HepG2 (cell line): Measurements from ENCODE around the gene EPHA2. TPM values are rescaled to one million over a fixed set of nuclear protein-coding genes. Genes with fewer than 3 reads are reported as not detected.
A peak's percentile ranks its signal among the peaks of the same experiment; 100 is the strongest.

Source experiments
- ATAC-seq: fragments of 200-7000 bp; cut with Tn5 transposase; 3 replicates; pipeline ENCODE4 v1.9.1; 2020; ENCODE audit warnings: mild to moderate bottlenecking, moderate library complexity
- BruUV-seq: library from RNA; stranded (reverse); fragments of 400-500 nt; replicated peaks from 2 replicates; lab custom pipeline; 2021; lab: Mats Ljungman, UMichigan
- CTCF ChIA-PET: fragments of 300-600 bp; formaldehyde crosslinking; extraction: SDS; loops from one replicate; lab custom pipeline; 2021; ENCODE audit warnings: low total read pairs, inconsistent platforms, low intra/inter-chr PET ratio; lab: Yijun Ruan, JAX
- POLR2A ChIA-PET: fragments of 350-600 bp; sonication (Branson Sonifier 250); formaldehyde crosslinking; loops from one replicate; lab custom pipeline; 2020; ENCODE audit warnings: antibody characterized with exemption, inconsistent platforms; lab: Yijun Ruan, JAX
- DNase-seq: peaks from one replicate; pipeline ENCODE4 v3.0.0-alpha.2; 2015; ENCODE audit warnings: low spot score
- FAIRE-seq: peaks from 3 replicates; lab custom pipeline; 2011; peaks lifted over from hg19 to GRCh38; lab: Jason Lieb, UNC
- H2AFZ ChIP-seq: one replicate; pipeline ENCODE4 v1.6.1; 2011; ENCODE audit warnings: low read length, inconsistent platforms
- H3K27ac ChIP-seq: fragments of 300-600 bp; 3 replicates; pipeline ENCODE4 v1.8.0; 2011; ENCODE audit warnings: mixed run types, mild to moderate bottlenecking, mixed read lengths, low read length, inconsistent platforms; ENCODE audit not compliant: insufficient read depth; ENCODE audit errors: extremely low read length
- H3K27me3 ChIP-seq, 2 experiments: fragments of 200-600 bp in 1 of 2; 2 replicates in 1 of 2; 3 replicates in 1 of 2; pipeline versions ENCODE4 v1.6.0 to v1.8.0; 2011; ENCODE audit warnings: low read length in 2 of 2, mild to moderate bottlenecking in 2 of 2, moderate library complexity in 2 of 2, inconsistent platforms in 1 of 2; ENCODE audit not compliant: insufficient read depth in 2 of 2, control insufficient read depth in 1 of 2
- H3K36me3 ChIP-seq, 2 experiments: fragments of 200-600 bp in 1 of 2; replicated peaks in 1 of 2; 2 replicates in 1 of 2; 3 replicates in 1 of 2; pipeline versions ENCODE4 v1.5.1 to v1.8.0; 2011; ENCODE audit warnings: low read length in 2 of 2, inconsistent platforms in 1 of 2; ENCODE audit not compliant: insufficient read depth in 2 of 2, control insufficient read depth in 1 of 2
- H3K4me1 ChIP-seq: 2 replicates; pipeline ENCODE4 v1.5.1; 2012; ENCODE audit warnings: low read length, inconsistent platforms; ENCODE audit not compliant: insufficient read depth
- H3K4me2 ChIP-seq: 2 replicates; pipeline ENCODE4 v1.6.0; 2011; ENCODE audit warnings: low read depth, low read length, inconsistent platforms
- H3K4me3 ChIP-seq, 3 experiments: fragments of 200-600 bp in 1 of 3; sonication (generic), shearing (Covaris generic) in 1 of 3; replicated peaks in 1 of 3; 2 replicates each; pipeline ENCODE4 v1.5.1; 2011 to 2016; ENCODE audit warnings: low read length in 3 of 3, inconsistent platforms in 2 of 3, low read depth in 2 of 3, mild to moderate bottlenecking in 2 of 3, control low read depth in 1 of 3, mixed read lengths in 1 of 3; ENCODE audit not compliant: insufficient read depth in 1 of 3
- H3K79me2 ChIP-seq: one replicate; pipeline ENCODE4 v1.6.1; 2011; ENCODE audit warnings: low read length, inconsistent platforms; ENCODE audit not compliant: insufficient read depth
- H3K9ac ChIP-seq: 2 replicates; pipeline ENCODE4 v1.6.0; 2011; ENCODE audit warnings: mild to moderate bottlenecking, low read depth, low read length, inconsistent platforms; ENCODE audit not compliant: insufficient read depth
- H3K9me3 ChIP-seq: 2 replicates; pipeline ENCODE4 v1.5.1; 2012; ENCODE audit warnings: mild to moderate bottlenecking, low read length
- H4K20me1 ChIP-seq: 2 replicates; pipeline ENCODE4 v1.6.0; 2011; ENCODE audit warnings: inconsistent platforms, mild to moderate bottlenecking, low read length, moderate library complexity; ENCODE audit not compliant: insufficient read depth
- CENPX ChIP-seq: sonication (generic); formaldehyde crosslinking; IDR thresholded peaks from 2 replicates; pipeline ENCODE4 v1.9.0; 2021; ENCODE audit warnings: mild to moderate bottlenecking, missing genetic modification reagents, moderate library complexity
- EEA1 ChIP-seq: sonication (generic); formaldehyde crosslinking; IDR thresholded peaks from 2 replicates; pipeline ENCODE4 v1.5.1; 2020; ENCODE audit warnings: mild to moderate bottlenecking, missing genetic modification reagents, borderline replicate concordance
- HMGXB4 ChIP-seq, 2 experiments: sonication (generic) in 1 of 2; formaldehyde crosslinking in 1 of 2; IDR thresholded peaks; 2 replicates each; pipeline versions ENCODE4 v1.4.0 to v1.6.1; 2018 to 2020; ENCODE audit warnings: missing genetic modification reagents in 2 of 2, borderline replicate concordance in 1 of 2, low read depth in 1 of 2, mild to moderate bottlenecking in 1 of 2, missing biosample characterization in 1 of 2
- HNF1B ChIP-seq: sonication (generic); formaldehyde crosslinking; IDR thresholded peaks from 2 replicates; pipeline ENCODE4 v1.5.1; 2020; ENCODE audit warnings: mild to moderate bottlenecking, moderate library complexity, missing genetic modification reagents
- KLF12 ChIP-seq: sonication (generic); formaldehyde crosslinking; IDR thresholded peaks from 2 replicates; pipeline ENCODE4 v1.4.0; 2020; ENCODE audit warnings: missing genetic modification reagents, borderline replicate concordance
- MXD4 ChIP-seq: IDR thresholded peaks from 2 replicates; pipeline ENCODE4 v1.6.1; 2016; ENCODE audit warnings: mild to moderate bottlenecking, missing biosample characterization, missing genetic modification reagents
- PITX1 ChIP-seq: sonication (generic); formaldehyde crosslinking; IDR thresholded peaks from 2 replicates; pipeline ENCODE4 v1.5.1; 2020; ENCODE audit warnings: mild to moderate bottlenecking, missing genetic modification reagents
- POLR2A ChIP-seq, 2 experiments: IDR thresholded peaks; 2 replicates each; pipeline ENCODE4 v1.6.1; 2011; ENCODE audit warnings: low read depth in 2 of 2, low read length in 2 of 2, mild to moderate bottlenecking in 1 of 2, moderate library complexity in 1 of 2; ENCODE audit not compliant: insufficient read depth in 1 of 2
- SUZ12 ChIP-seq: fragments of 150-350 bp; IDR thresholded peaks from 2 replicates; pipeline ENCODE4 v1.6.1; 2014; ENCODE audit warnings: low read depth, low read length
- U2AF2 ChIP-seq: fragments of 200-400 bp; formaldehyde crosslinking; IDR thresholded peaks from 2 replicates; pipeline ENCODE4 v1.6.1; 2017; ENCODE audit warnings: low read depth, mild to moderate bottlenecking, low read length
- ZFP1 ChIP-seq: IDR thresholded peaks from 2 replicates; pipeline ENCODE4 v1.6.1; 2016
- ZKSCAN1 ChIP-seq: fragments of 150-350 bp; IDR thresholded peaks from 2 replicates; pipeline ENCODE4 v1.6.1; 2014; ENCODE audit warnings: low read length
- ZNF441 ChIP-seq: sonication (generic); formaldehyde crosslinking; IDR thresholded peaks from 2 replicates; pipeline ENCODE4 v1.7.0; 2021; ENCODE audit warnings: missing genetic modification reagents, borderline replicate concordance
- ZSCAN9 ChIP-seq: IDR thresholded peaks from 2 replicates; pipeline ENCODE4 v1.6.1; 2016; ENCODE audit warnings: borderline replicate concordance
- WGBS: methylation state at CpG from one replicate; pipeline ENCODE4 v1.1.6; 2017; ENCODE audit warnings: low lambda C conversion rate; 5-methylcytosine and 5-hydroxymethylcytosine counted together
- in situ Hi-C: cut with HindIII; loops from 2 replicates; pipeline ENCODE4 v1.10.0; 2017; ENCODE audit warnings: low pct_unique_long_range_greater_than_20kb; ENCODE audit not compliant: extremely low pct_ligation_motif_present
- intact Hi-C: fragments of 100-400 bp; cut with micrococcal nuclease; formaldehyde crosslinking; loops from one replicate; pipeline ENCODE4 v1.10.0; 2022; ENCODE audit not compliant: unreplicated experiment
- polyA plus RNA-seq, 8 experiments: library from polyadenylated mRNA; depleted of rRNA in 3 of 8; stranded (reverse) in 7 of 8; unstranded in 1 of 8; fragments of >200 nt; fragmentation: Illumina TruSeq in 4 of 8; extraction: Trizol in 4 of 8; gene quantifications; 2 replicates each; pipeline versions ENCODE4 v1.2.1 to v1.2.3, GENCODE V29; 2011 to 2016; ENCODE audit warnings: low read depth in 4 of 8, missing spikeins in 1 of 8, mixed read lengths in 1 of 8; ENCODE audit not compliant: insufficient read depth in 1 of 8
- total RNA-seq, 5 experiments: library from RNA; depleted of rRNA; stranded (reverse); fragments of >200 nt; fragmentation: Illumina TruSeq; extraction: Trizol; gene quantifications; 2 replicates each; pipeline ENCODE4 v1.2.3, GENCODE V29; 2016; ENCODE audit warnings: low read depth in 1 of 5
- TF ChIP-seq, protein P1 (sequence below): sonication (generic); formaldehyde crosslinking; IDR thresholded peaks from 2 replicates; pipeline ENCODE4 v1.4.0; 2020; ENCODE audit warnings: missing genetic modification reagents; ENCODE audit errors: not compliant biosample characterization
- TF ChIP-seq, protein P2 (sequence below): IDR thresholded peaks from 2 replicates; pipeline ENCODE4 v1.6.1; 2012; ENCODE audit warnings: low read length, improper control_type of control experiment

The EPHA2 gene
- total and polyA plus RNA-seq, 2 of the 13 experiments (the other 11 are each of a cell fraction or from before 2014, with no cell fraction given), result 33.6 to 53.6 TPM

DNA sequence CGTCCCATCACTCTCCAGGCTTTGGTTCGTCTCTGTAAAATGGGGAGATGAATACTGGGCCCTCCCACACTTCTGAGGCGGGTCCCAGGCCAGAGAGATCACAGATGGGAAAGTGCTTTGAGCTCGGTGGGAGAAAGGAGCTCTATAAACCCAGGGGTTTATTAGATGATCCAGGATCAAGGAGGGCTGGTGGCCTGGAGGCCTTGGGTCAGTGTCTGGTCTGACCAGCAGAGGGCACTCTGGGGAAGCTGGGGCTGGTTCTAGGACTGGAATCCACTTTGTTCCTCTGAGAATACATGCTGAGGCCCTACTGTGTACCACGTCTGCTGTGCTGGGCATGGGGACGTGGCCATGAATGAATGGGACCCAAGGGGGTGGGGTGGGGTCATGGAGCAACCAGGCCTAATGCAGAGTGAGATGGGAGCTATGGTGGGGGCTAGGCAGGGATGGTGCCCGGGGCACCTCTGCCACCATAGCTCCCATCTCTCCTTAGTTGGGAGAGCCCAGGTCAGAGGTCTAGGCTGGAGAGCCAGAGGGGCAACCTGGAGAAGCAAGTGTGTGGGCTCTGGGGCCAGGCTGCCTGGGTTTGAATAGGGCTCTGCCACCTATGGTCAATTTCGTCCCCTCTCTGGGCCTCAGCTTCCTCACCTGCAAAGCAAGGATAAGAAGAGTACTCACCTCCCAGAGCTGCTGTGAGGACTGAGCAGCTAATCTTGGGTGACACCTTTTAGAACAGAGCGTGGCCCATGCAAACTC is 73.4 kb downstream of the EPHA2 start:
- Histone ChIP-seq H3K9ac (no peak overlapping the region), H3K4me3 (no peak overlapping the region), H3K27me3 (peaks cover 0 to 4% of the 10 kb centered on the region in 2 experiments; a peak in 1 of 5 replicates), H3K4me1 (peaks cover 58% of the 10 kb centered on the region), H3K79me2 (no peaks in the 10 kb centered on the region), H3K9me3 (no peaks in the 10 kb centered on the region), H3K4me2 (no peak overlapping the region), H4K20me1 (no peaks in the 10 kb centered on the region), H3K36me3 (no peaks in the 10 kb centered on the region), H2AFZ (no peak overlapping the region), H3K27ac (no peak overlapping the region)
- WGBS, result 38% methylated on average over 8 of the region's 9 CpGs
- POLR2A ChIA-PET, result interaction anchor here (0.7 to 1.7 kb wide), 5 partner anchors 62 to 104 kb away, joined by 3 to 6 read pairs (median 3); partner anchors contain the start of gene EPHA2
- intact Hi-C loops, result loop anchor here (2.0 kb wide), 1 partner anchor 30 kb away; no protein-coding TSS in a partner anchor
- in situ Hi-C loops, result loop anchor here (5.0 kb wide), 1 partner anchor 35 kb away; no protein-coding TSS in a partner anchor
- ATAC-seq (peak; percentile 54), FAIRE-seq (peak; percentile 78), DNase-seq (peak; percentile 53)
- no TSS peak for BruUV-seq
- CTCF ChIA-PET, result interaction anchor here (1.5 to 5.7 kb wide), 2 partner anchors 105 to 162 kb away, joined by 7 to 98 read pairs; no protein-coding TSS in a partner anchor
- TF ChIP-seq KLF12 (CRISPR knock-in tag) (no peak), POLR2A (IDR thresholded peaks at IDR 0.05; ENCODE audit: insufficient read depth in 1 of 2, low read depth in 2 of 2, low read length in 2 of 2) (no peak), EEA1 (no peak), HNF1B (no peak), CENPX (CRISPR knock-in tag) (no peak), ZKSCAN1 (peak; percentile 96), SUZ12 (no peak), HMGXB4 (CRISPR knock-in tag; IDR thresholded peaks at IDR 0.05; ENCODE audit: borderline replicate concordance in 1 of 2, low read depth in 1 of 2) (0 out of 4 replicates have a peak, but pooled peaks of 1 of the 2 experiments have one; percentile 23), U2AF2 (no peak), PITX1 (no peak), ZSCAN9 (CRISPR knock-in tag) (no peak), MXD4 (CRISPR knock-in tag) (no peak), ZFP1 (CRISPR knock-in tag) (no peak), ZNF441 (CRISPR knock-in tag) (no peak)
- TF ChIP-seq, protein P1, sequence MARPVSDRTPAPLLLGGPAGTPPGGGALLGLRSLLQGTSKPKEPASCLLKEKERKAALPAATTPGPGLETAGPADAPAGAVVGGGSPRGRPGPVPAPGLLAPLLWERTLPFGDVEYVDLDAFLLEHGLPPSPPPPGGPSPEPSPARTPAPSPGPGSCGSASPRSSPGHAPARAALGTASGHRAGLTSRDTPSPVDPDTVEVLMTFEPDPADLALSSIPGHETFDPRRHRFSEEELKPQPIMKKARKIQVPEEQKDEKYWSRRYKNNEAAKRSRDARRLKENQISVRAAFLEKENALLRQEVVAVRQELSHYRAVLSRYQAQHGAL (CRISPR knock-in tag), result no peak
- TF ChIP-seq, protein P2, sequence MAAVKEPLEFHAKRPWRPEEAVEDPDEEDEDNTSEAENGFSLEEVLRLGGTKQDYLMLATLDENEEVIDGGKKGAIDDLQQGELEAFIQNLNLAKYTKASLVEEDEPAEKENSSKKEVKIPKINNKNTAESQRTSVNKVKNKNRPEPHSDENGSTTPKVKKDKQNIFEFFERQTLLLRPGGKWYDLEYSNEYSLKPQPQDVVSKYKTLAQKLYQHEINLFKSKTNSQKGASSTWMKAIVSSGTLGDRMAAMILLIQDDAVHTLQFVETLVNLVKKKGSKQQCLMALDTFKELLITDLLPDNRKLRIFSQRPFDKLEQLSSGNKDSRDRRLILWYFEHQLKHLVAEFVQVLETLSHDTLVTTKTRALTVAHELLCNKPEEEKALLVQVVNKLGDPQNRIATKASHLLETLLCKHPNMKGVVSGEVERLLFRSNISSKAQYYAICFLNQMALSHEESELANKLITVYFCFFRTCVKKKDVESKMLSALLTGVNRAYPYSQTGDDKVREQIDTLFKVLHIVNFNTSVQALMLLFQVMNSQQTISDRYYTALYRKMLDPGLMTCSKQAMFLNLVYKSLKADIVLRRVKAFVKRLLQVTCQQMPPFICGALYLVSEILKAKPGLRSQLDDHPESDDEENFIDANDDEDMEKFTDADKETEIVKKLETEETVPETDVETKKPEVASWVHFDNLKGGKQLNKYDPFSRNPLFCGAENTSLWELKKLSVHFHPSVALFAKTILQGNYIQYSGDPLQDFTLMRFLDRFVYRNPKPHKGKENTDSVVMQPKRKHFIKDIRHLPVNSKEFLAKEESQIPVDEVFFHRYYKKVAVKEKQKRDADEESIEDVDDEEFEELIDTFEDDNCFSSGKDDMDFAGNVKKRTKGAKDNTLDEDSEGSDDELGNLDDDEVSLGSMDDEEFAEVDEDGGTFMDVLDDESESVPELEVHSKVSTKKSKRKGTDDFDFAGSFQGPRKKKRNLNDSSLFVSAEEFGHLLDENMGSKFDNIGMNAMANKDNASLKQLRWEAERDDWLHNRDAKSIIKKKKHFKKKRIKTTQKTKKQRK, result no peak
